ENCODE results near the gene NXPH4. TPM values are rescaled to one million over a fixed set of nuclear protein-coding genes. Genes with fewer than 3 reads are reported as not detected.

The NXPH4 gene
- total and polyA plus RNA-seq, 12 donors = 0.06 to 3.7 (median 0.46) TPM; not detected in 3

GRCh38 chr12:57229046-57229633, 12.5 kb downstream of the NXPH4 start:
- Histone ChIP-seq H3K27me3 (peaks cover 30% of the 10 kb centered on the region), H3K36me3 (replicated peaks in 1 of 2) (peaks cover 0 to 29% of the 10 kb centered on the region in 2 donors), H3K4me1 (replicated peaks in 1 of 2) (peaks cover 9 to 12% of the 10 kb centered on the region in 2 donors), H3K27ac (peak overlapping the region in 3 of 5 donors; percentile 74 to 87 (median 84)), H3K4me3 (peak overlapping the region in 1 of 4 donors; percentile 58), H3K9me3 (replicated peaks in 1 of 3) (no peaks in the 10 kb centered on the region)
- intact Hi-C loops (cut with DNase I) = no loop called here
- TF ChIP-seq POLR2A (IDR thresholded peaks at IDR 0.05) (no peak), CTCF (IDR thresholded peaks at IDR 0.05) (peak in 5 of 6 experiments; percentile 13 to 40 (median 26))
- DNase-seq = no peak
- 8 to 15% (median 12%) methylated on average over 9 of the region's 9 CpGs for WGBS, 4 donors

GRCh38 chr12:57229634-57230380, 13.2 kb downstream of the NXPH4 start, which contains the start of gene SHMT2:
Gene SHMT2, plus strand, starts transcription at chr12:57229711. Its CDS starts 68 bp downstream, at chr12:57229779.
- Histone ChIP-seq H3K36me3 (replicated peaks in 1 of 2) (peaks cover 0 to 30% of the 10 kb centered on the region in 2 donors), H3K27me3 (peaks cover 25% of the 10 kb centered on the region), H3K27ac (peak within 1 kb of the TSS in 4 of 5 donors; percentile 44 to 87 (median 79)), H3K4me1 (replicated peaks in 1 of 2) (peaks cover 9 to 12% of the 10 kb centered on the region in 2 donors), H3K9me3 (replicated peaks in 1 of 3) (no peaks in the 10 kb centered on the region), H3K4me3 (peak within 1 kb of the TSS in 3 of 4 donors; percentile 33 to 58 (median 57))
- peak in 1 of 2 donors; percentile 34 for TF ChIP-seq POLR2A (IDR thresholded peaks at IDR 0.05)
- TF ChIP-seq CTCF (IDR thresholded peaks at IDR 0.05) = peak in 1 of 6 experiments; percentile 0
- peak; percentile 93 to 97 (median 96) for DNase-seq
- intact Hi-C loops (cut with DNase I) = no loop called here
- 0 to 1% (median 0%) methylated on average over 17 to 42 of the region's 42 CpGs for WGBS, 4 donors

- TF ChIP-seq POLR2A (IDR thresholded peaks at IDR 0.05) (no peak), CTCF (IDR thresholded peaks at IDR 0.05) (no peak)
- H3K4me1 ChIP-seq (replicated peaks in 1 of 2) = peaks cover 9 to 12% of the 10 kb centered on the region in 2 donors
- peaks cover 17% of the 10 kb centered on the region for H3K27me3 ChIP-seq
- DNase-seq = no peak
- peak overlapping the region in 2 of 4 donors; percentile 33 to 58 for H3K4me3 ChIP-seq
- WGBS, 4 donors = 65 to 74% (median 70%) methylated on average over 9 to 10 of the region's 10 CpGs
- intact Hi-C loops (cut with DNase I) = no loop called here
- peaks cover 0 to 30% of the 10 kb centered on the region in 2 donors for H3K36me3 ChIP-seq (replicated peaks in 1 of 2)
- peak overlapping the region in 3 of 5 donors; percentile 44 to 87 (median 84) for H3K27ac ChIP-seq
- H3K9me3 ChIP-seq (replicated peaks in 1 of 3) = no peaks in the 10 kb centered on the region
These were observed 14.0 kb downstream of the NXPH4 start for GRCh38 chr12:57230381-57231155.

All from adrenal gland (tissue), 12 donors.